Measurements from ENCODE around the gene USP31.
"Not testable (repeated sequence)": the region's sequence is repeated elsewhere in the genome, so short reads cannot be mapped to it uniquely, and the experiment has no call there.

USP31 gene

GRCh38 chr16:23101012-23101550 is 48.2 kb downstream of the USP31 start:
- no peak for DNase-seq (ENCODE audit: low read depth in 2 of 3, low spot score in 1 of 3)

DNA sequence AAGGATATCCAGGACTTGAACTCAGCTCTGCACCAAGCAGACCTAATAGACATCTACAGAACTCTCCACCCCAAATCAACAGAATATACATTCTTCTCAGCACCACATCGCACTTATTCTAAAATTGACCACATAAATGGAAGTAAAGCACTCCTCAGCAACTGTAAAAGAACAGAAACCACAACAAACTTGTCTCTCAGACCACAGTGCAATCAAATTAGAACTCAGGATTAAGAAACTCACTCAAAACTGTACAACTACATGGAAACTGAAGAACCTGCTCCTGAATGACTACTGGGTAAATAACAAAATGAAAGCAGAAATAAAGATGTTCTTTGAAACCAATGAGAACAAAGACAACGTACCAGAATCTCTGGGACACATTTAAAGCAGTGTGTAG is 52.8 kb downstream of the USP31 start:
- not testable (repeated sequence) for DNase-seq (ENCODE audit: low read depth in 2 of 3, low spot score in 1 of 3)

GRCh38 chr16:23094136-23094535 is 55.1 kb downstream of the USP31 start:
- not testable (repeated sequence) for DNase-seq (ENCODE audit: low read depth in 2 of 3, low spot score in 1 of 3)

DNA sequence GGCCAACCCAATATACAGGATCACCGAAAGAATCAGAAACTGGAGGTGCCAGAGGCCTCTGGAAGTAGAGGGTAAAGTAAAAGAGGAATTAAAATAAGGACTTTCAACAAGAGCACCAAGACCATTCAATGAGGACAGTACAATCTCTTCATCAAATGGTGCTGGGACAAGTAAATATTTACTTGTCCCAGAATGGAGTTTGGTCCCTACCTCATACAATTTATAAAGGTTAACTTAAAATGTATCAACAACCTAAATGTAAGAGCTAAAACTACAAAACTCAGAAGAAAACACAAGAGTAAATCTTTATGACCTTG is 56.5 kb downstream of the USP31 start:
- no peak for DNase-seq (ENCODE audit: low read depth in 2 of 3, low spot score in 1 of 3)

DNA sequence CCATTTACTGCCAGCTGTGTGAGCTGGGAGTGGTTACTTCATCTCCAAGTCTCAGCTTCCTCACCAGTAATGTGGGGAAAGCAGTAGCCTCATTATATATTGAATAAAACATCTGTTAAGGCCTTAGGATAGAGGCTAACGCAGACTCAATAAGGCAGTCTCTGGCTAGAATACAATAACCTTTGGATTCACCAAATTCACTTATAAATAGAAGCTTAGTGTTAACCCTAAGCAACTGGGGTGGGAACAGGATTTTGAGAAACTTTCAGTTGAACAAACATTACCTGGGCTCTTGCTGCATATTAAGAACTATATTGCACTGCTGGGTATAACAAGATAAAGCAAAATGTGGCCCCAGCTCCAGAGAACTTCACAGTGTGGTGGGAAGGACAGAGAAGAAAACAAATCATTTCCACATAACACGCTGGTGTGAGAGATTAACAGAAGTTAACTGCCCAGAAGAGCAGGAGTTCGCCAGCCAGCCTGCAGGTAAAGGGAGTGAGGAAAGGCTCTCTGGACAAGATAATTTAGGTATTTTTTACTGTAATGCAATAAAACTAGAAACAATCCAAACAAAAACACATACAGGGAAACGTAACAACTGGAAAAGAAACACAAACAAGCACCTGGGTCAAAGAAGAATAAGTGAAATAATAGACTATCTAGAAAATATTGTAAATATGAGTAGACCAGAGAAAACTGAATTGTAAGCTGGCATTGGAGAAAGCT is 57.0 kb downstream of the USP31 start:
- no peak for DNase-seq (ENCODE audit: low read depth in 2 of 3, low spot score in 1 of 3)

DNA sequence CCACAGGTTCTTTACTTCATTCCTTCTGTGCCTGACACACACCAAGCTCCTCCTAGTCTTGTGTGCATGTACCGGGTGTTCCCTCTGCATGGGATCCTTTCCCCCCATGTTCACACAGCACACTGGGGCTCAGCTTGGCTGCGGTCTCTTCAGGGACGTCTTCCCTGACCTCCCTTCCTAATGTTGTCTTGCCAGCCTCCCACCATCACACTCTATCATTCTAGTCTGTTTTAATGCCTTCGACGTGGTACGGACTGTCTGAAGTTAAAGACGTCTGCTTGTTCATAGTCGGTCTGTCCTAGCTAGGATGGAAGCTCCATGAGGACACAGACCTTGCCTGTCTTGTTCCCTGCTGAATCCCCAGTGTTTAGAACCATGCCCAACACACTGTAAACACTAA is 60.1 kb downstream of the USP31 start:
- DNase-seq (ENCODE audit: low read depth in 2 of 3, low spot score in 1 of 3): no peak

DNA sequence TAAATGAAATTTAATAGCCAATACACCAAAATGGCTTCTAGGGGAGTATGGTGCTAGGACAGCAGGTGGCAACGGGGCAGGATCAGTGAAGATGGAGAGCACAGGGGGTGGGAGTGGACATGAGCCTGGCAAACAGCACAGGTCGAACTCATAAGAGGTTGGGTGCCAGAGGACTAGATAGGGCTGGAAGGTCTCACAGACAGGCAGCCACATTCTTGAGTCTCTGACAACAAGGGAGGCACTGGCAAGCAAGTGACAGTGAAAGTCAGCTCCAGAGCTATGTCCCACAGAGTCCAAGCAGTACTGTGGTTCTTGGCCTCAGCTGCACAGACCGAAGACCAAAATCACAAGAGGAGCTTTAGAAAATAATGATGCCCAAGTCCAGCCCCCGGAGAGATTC is 61.2 kb downstream of the USP31 start:
- no peak for DNase-seq (ENCODE audit: low read depth in 2 of 3, low spot score in 1 of 3)

DNA sequence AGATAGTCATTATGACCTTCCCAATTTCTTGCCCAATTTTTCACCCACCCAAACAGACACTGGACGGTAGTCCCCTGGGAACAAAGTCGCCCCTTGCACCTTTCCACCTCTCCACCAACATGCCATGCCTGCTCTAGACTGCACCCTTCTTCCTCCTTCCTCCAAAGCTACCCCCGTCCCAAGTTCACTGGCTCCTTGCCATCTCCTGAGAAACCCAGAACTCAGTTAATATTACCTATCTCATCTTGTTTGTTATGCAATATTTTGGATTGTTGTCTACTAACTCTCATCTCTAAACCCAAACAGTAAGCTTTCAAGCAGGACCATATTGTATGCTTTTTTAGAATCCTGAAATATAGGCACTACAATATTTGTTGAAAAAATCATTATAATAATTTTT is 63.3 kb downstream of the USP31 start:
- DNase-seq (ENCODE audit: low read depth in 2 of 3, low spot score in 1 of 3): no peak

- no peak for DNase-seq (ENCODE audit: low read depth in 2 of 3, low spot score in 1 of 3)
Measured at GRCh38 chr16:23082161-23082788, 67.0 kb downstream of the USP31 start.

GRCh38 chr16:23081675-23082119 is 67.6 kb downstream of the USP31 start:
- DNase-seq (ENCODE audit: low read depth in 2 of 3, low spot score in 1 of 3): no peak

DNA sequence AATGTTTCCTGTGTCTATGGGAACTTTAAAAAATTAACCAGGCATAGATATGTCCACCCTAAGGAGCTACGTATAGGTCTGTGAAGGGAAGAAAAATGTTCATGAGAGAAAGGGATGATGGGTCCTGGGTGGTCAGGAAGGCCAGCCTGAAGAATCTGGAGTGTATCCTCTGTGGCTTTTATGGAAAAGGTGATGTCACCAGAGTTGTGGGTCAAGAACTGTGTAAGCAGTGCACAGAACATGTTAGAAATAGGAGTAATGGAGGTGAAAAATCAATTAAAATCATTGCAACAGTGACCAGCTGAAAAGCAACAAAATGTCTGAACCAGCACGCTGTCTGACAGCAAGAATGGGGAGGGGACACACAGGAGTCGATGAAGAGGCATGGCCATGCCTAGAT is 68.5 kb downstream of the USP31 start:
- DNase-seq (ENCODE audit: low read depth in 2 of 3, low spot score in 1 of 3): no peak

GRCh38 chr16:23080329-23080728 is 68.9 kb downstream of the USP31 start:
- no peak for DNase-seq (ENCODE audit: low read depth in 2 of 3, low spot score in 1 of 3)

GRCh38 chr16:23079675-23080301 is 69.5 kb downstream of the USP31 start:
- DNase-seq (ENCODE audit: low read depth in 2 of 3, low spot score in 1 of 3): no peak

GRCh38 chr16:23074423-23074822 is 74.8 kb downstream of the USP31 start:
- DNase-seq (ENCODE audit: low read depth in 2 of 3, low spot score in 1 of 3): no peak

- DNase-seq (ENCODE audit: low read depth in 2 of 3, low spot score in 1 of 3): no peak
Measured at GRCh38 chr16:23072769-23073549, 76.3 kb downstream of the USP31 start.

GRCh38 chr16:23072084-23072599 is 77.1 kb downstream of the USP31 start:
- DNase-seq (ENCODE audit: low read depth in 2 of 3, low spot score in 1 of 3): no peak

DNA sequence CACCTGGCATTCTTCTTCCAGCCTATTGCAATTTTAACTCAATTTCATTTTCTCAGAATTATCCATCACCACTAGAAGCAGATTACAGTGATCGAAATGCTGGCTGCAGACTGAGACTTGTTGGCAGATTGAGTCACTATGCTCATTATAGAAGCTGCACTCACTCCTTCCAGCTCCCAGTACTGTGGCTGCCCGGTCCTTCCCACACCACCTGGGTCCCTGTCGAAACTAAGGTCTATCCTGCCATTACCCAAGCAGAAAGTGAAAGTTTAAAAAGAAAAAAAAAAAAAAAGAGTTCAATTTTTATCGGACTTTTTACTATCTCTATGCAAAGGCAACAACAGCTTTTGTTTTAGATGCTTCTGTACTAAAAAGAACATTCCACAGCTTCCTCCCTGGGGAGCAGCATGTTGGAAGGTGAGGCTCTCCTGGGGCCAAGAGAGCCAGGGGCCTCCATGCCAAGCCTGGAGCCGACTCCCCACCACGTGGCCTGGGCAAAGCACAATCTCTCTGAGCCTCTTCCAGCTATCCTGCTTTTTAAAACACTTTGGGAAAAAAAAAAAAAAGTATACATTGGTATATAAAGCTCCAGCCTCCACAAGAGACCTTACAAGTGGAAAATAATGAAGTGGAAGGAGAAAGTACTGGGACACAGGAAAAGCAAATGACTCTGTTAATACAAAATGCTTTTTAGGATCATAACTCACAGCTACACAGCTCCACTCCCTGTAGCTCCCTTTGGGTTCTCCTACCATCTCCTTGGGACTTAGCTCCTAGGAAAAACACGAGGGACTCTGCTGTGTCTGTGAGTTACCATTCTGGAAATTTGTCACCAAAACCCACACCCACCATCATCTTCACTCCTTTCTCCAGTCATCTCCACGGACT is 77.8 kb downstream of the USP31 start:
- no peak for DNase-seq (ENCODE audit: low read depth in 2 of 3, low spot score in 1 of 3)

GRCh38 chr16:23069844-23070243 is 79.4 kb downstream of the USP31 start:
- DNase-seq (ENCODE audit: low read depth in 2 of 3, low spot score in 1 of 3): no peak

DNA sequence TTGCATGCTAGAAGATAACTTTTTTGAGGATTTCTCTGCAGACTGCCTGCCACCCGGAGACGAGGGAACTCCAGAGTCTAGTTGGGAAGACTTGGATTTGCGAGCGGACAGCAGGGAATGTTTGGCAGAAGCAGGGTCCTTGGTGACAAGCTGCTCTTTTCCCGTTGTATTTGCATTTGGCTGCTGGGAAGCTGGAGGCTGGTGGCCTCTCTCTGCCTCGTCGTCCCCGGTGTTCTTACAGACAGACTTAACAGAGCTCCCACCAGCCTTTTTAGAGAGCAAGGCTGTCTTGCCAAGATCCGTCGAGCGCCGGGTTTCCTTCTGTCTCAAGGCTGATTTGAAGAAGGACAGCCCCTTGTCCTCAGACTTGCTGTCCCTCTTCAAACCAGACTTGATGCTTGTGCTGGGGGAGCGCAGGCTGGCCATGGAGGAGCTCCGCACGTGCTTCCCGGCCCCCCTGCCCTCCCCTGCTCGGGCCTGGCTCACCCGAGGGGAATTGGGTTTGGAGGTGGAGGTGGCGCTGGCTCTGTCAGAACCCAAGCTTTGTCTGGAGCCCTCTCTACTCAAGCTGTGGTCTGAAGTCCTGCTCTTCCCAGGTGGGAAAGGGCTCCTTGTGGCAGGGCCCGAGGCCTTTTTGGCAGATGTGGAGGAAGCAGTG is 81.0 kb downstream of the USP31 start:
- no peak for DNase-seq (ENCODE audit: low read depth in 2 of 3, low spot score in 1 of 3)

GRCh38 chr16:23066676-23067075 is 82.6 kb downstream of the USP31 start:
- no peak for DNase-seq (ENCODE audit: low read depth in 2 of 3, low spot score in 1 of 3)

Measured in stimulated activated CD4-positive, alpha-beta T cell treated with anti-CD3 and anti-CD28 coated beads, Interleukin-12 subunit alpha, Interleukin-12 subunit beta, amount 100 ng/mL, for 48 hours (primary cell).